Hepatocyte (in vitro differentiated cells): ENCODE data around the gene VSNL1.

Experiments
- CTCF ChIP-seq: fragments of 200-600 bp; sonication (generic); IDR thresholded peaks from 2 replicates; pipeline ENCODE4 v1.5.1; 2016; ENCODE audit warnings: antibody characterized with exemption, mild to moderate bottlenecking; ENCODE audit not compliant: poor library complexity
- EZH2 ChIP-seq: fragments of 200-600 bp; sonication (generic); IDR thresholded peaks from 2 replicates; pipeline ENCODE4 v1.6.1; 2016; ENCODE audit warnings: antibody characterized with exemption, mild to moderate bottlenecking, borderline replicate concordance
- EZH2phosphoT487 ChIP-seq: fragments of 200-600 bp; sonication (generic); IDR thresholded peaks from one replicate; pipeline ENCODE4 v1.6.1; 2018; ENCODE audit warnings: antibody characterized with exemption, mild to moderate bottlenecking, low read depth, moderate library complexity; ENCODE audit not compliant: unreplicated experiment, severe bottlenecking

- TF ChIP-seq CTCF, result no peak
- no peak for TF ChIP-seq EZH2
- TF ChIP-seq EZH2phosphoT487, result no peak
Measured at GRCh38 chr2:17590342-17590911, 49.9 kb downstream of the VSNL1 start.
